ENCODE measurements around the gene DPP3.

DNA sequence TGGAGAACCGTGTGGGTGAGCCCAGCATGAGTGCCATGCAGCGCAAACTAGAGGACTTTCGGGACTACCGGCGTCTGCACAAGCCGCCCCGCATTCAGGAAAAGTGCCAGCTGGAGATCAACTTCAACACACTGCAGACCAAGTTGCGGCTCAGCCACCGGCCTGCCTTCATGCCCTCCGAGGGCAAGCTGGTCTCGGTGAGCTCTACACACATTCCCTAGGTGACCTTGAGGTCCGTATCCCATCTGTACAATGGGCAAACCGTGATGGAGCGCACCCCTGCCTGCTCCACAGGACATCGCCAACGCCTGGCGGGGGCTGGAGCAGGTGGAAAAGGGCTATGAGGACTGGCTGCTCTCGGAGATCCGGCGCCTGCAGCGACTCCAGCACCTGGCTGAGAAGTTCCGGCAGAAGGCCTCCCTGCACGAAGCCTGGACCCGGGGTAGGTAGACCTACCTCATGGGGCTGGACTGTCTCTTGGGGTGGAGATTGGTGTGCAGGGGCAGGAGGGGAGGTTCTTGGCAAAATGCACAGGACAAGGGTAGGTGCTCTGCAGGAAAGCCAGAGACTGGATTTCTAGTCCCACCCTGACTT is 77.6 kb downstream of the DPP3 start:
- TF ChIP-seq ZNF263 (CRISPR knock-in tag; IDR thresholded peaks at IDR 0.05; ENCODE audit: low read depth) = no peak
- TF ChIP-seq, protein P1, sequence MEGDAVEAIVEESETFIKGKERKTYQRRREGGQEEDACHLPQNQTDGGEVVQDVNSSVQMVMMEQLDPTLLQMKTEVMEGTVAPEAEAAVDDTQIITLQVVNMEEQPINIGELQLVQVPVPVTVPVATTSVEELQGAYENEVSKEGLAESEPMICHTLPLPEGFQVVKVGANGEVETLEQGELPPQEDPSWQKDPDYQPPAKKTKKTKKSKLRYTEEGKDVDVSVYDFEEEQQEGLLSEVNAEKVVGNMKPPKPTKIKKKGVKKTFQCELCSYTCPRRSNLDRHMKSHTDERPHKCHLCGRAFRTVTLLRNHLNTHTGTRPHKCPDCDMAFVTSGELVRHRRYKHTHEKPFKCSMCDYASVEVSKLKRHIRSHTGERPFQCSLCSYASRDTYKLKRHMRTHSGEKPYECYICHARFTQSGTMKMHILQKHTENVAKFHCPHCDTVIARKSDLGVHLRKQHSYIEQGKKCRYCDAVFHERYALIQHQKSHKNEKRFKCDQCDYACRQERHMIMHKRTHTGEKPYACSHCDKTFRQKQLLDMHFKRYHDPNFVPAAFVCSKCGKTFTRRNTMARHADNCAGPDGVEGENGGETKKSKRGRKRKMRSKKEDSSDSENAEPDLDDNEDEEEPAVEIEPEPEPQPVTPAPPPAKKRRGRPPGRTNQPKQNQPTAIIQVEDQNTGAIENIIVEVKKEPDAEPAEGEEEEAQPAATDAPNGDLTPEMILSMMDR (IDR thresholded peaks at IDR 0.05) = no peak
- TF ChIP-seq ZNF532 (CRISPR knock-in tag; IDR thresholded peaks at IDR 0.05; ENCODE audit: borderline replicate concordance) = no peak
- TF ChIP-seq CREM (CRISPR knock-in tag; IDR thresholded peaks at IDR 0.05) = no peak
- TF ChIP-seq ELF4 (CRISPR knock-in tag; IDR thresholded peaks at IDR 0.05; ENCODE audit: low read depth) = no peak
- no peak for TF ChIP-seq NR1H2 (CRISPR knock-in tag; IDR thresholded peaks at IDR 0.05)
- TF ChIP-seq ZNF671 (CRISPR knock-in tag; IDR thresholded peaks at IDR 0.05) = no peak
- TF ChIP-seq SP1 (CRISPR knock-in tag; conservative IDR thresholded peaks at IDR 0.05) = no peak
- TF ChIP-seq, protein P2, sequence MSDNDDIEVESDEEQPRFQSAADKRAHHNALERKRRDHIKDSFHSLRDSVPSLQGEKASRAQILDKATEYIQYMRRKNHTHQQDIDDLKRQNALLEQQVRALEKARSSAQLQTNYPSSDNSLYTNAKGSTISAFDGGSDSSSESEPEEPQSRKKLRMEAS (CRISPR knock-in tag; IDR thresholded peaks at IDR 0.05) = no peak
- no peak for TF ChIP-seq ESRRA (CRISPR knock-in tag; IDR thresholded peaks at IDR 0.05; ENCODE audit: borderline replicate concordance)
- no peak for TF ChIP-seq ETV6 (CRISPR knock-in tag; IDR thresholded peaks at IDR 0.05)

Measured in WTC11 (cell line).